Measurements from ENCODE around the gene KIRREL3. TPM values are rescaled to one million over a fixed set of nuclear protein-coding genes. Genes with fewer than 3 reads are reported as not detected.
"Not testable (repeated sequence)": the region's sequence is repeated elsewhere in the genome, so short reads cannot be mapped to it uniquely, and the experiment has no call there.

Gene KIRREL3
- total and polyA plus RNA-seq, 4 donors: 0.90 TPM; not detected in 3

DNA sequence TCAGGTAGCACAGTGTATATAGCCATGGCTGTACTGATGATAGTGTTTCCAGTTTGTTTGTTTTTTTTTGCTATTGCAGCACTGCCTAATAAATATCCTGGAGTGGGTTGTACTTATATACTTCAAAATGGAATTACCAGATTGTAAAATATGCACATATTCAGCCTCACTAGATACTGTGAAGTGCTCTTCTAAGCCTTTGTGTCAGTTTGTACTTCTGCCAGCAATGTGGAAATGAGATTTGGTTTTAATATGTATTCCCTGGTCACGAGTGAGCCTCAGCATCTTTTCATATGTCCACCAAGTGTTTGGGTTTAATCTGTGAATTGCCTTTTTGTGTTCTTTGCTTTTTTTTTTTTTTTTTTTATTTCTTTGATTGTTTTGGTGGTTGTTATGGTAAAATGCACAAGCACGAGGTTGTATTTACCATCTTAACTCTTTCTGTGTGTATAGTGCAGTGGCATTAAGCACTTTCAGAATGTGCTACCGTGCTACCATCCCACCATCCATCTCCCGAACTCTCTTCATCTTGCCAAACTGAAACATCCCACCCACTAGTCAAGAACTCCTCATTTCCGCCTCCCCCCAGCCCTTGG, 610.2 kb downstream of the KIRREL3 start:
- Histone ChIP-seq H3K9me3 (ENCODE audit: control insufficient read depth, low read length) (no peaks in the 10 kb centered on the region), H3K4me1 (ENCODE audit: control insufficient read depth in 1 of 2, insufficient read depth in 2 of 2, low read length in 2 of 2) (no peaks in the 10 kb centered on the region), H3K27me3 (ENCODE audit: control insufficient read depth in 1 of 2, insufficient read depth in 2 of 2, low read length in 1 of 2) (no peaks in the 10 kb centered on the region), H3K36me3 (ENCODE audit: control insufficient read depth in 1 of 2, insufficient read depth in 2 of 2, low read length in 1 of 2) (no peaks in the 10 kb centered on the region), H3K4me3 (ENCODE audit: low read length in 2 of 2) (no peak overlapping the region), H3K27ac (ENCODE audit: low read depth in 1 of 2, low read length in 2 of 2) (no peak overlapping the region)
- 73 to 77% methylated on average over 5 of the region's 5 CpGs for WGBS, 2 donors
- intact Hi-C loops (cut with DNase I): no loop called here
- DNase-seq (no peak), ATAC-seq (ENCODE audit: low FRiP score) (no peak)

DNA sequence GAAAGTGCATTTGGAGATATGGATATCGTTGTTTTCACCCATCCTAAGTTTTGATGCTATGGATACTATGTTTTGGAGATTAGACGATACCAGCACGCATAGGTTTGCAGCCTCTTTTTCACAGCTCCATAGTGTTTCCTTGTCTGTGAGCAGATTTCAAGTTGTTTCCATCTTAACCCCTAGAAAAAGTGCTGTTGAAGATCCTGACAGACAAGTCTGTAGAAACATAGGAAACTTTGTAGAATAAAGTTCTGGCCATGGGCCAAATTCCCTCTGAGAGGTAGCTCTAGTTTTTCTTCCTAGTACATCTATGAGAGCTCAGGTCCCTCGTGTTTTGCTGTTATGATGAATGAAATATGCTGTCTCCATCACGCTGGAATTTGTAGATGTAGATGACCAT, 612.7 kb downstream of the KIRREL3 start:
- no peaks in the 10 kb centered on the region for H3K9me3 ChIP-seq (ENCODE audit: control insufficient read depth, low read length)
- H3K27me3 ChIP-seq (ENCODE audit: control insufficient read depth in 1 of 2, insufficient read depth in 2 of 2, low read length in 1 of 2): no peaks in the 10 kb centered on the region
- no peaks in the 10 kb centered on the region for H3K36me3 ChIP-seq (ENCODE audit: control insufficient read depth in 1 of 2, insufficient read depth in 2 of 2, low read length in 1 of 2)
- 84 to 91% methylated on average over 5 of the region's 5 CpGs for WGBS, 2 donors
- H3K27ac ChIP-seq (ENCODE audit: low read depth in 1 of 2, low read length in 2 of 2): no peak overlapping the region
- no peak for ATAC-seq (ENCODE audit: low FRiP score)
- H3K4me1 ChIP-seq (ENCODE audit: control insufficient read depth in 1 of 2, insufficient read depth in 2 of 2, low read length in 2 of 2): no peaks in the 10 kb centered on the region
- intact Hi-C loops (cut with DNase I): no loop called here
- no peak overlapping the region for H3K4me3 ChIP-seq (ENCODE audit: low read length in 2 of 2)
- DNase-seq: no peak

DNA sequence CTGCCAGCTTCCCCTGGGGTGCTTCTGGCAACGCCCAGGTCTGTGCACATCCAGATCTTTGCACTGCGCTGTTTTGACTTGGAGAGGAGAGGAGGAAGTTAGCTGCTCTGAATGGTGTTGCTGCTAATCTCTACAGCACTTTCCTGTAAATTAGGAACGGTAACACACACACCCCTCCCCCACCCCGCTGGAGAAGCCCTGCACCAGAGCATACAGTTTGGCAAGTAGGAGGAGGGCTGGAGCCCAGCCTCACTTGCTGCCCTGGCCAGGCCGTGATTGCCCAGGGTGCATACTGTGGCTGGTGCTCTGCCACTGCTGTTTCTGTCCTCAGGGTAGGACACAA, 613.9 kb downstream of the KIRREL3 start:
- peak; percentile 53 to 68 for DNase-seq

DNA sequence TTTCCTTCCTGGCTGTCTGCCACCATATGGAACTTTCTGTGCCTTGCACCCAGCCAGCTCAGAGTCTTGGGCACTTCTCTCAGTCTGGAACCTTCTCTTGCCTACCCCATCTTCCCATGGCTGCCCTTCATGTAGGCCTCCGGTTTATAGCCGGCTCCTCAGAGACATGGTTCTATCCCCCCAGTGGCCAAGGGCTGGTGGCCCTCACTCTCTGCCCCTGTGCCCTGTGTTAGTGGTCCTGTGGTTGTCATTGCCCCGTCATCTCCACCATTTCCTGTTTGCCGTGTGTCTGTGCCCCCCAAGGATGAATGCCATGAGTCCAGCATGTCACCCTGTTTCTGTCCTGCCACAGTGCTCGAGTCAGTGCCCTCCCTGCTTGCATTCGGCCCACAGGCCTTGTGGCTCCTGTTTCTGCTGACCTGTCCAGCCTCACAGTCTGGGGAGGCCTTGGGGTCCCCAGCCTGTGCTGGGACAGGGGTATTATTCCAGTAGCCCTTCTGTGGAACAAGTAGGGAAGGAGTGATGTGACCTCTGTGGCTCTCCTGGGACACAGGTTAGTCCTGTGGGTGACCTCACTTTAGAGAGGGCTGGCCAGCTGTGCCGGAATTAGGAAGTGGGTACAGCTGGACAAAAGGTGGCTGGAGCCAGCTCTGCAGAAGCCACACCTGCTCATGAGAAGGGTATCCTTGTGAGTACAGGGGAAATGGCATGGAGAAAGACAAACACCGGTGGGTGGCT, 614.4 kb downstream of the KIRREL3 start:
- Histone ChIP-seq H3K4me3 (ENCODE audit: low read length in 2 of 2) (no peak overlapping the region), H3K27ac (ENCODE audit: low read depth in 1 of 2, low read length in 2 of 2) (no peak overlapping the region), H3K9me3 (ENCODE audit: control insufficient read depth, low read length) (no peaks in the 10 kb centered on the region), H3K4me1 (ENCODE audit: control insufficient read depth in 1 of 2, insufficient read depth in 2 of 2, low read length in 2 of 2) (no peaks in the 10 kb centered on the region), H3K27me3 (ENCODE audit: control insufficient read depth in 1 of 2, insufficient read depth in 2 of 2, low read length in 1 of 2) (no peaks in the 10 kb centered on the region), H3K36me3 (ENCODE audit: control insufficient read depth in 1 of 2, insufficient read depth in 2 of 2, low read length in 1 of 2) (no peaks in the 10 kb centered on the region)
- DNase-seq: peak; percentile 29 to 31
- intact Hi-C loops (cut with DNase I): no loop called here
- ATAC-seq (ENCODE audit: low FRiP score): no peak
- WGBS, 2 donors: 65 to 68% methylated on average over 7 to 8 of the region's 8 CpGs

More for the DNA sequence above, 613.9 kb downstream of the KIRREL3 start:
- H3K36me3 ChIP-seq (ENCODE audit: control insufficient read depth in 1 of 2, insufficient read depth in 2 of 2, low read length in 1 of 2); intact Hi-C loops (cut with DNase I); H3K9me3 ChIP-seq (ENCODE audit: control insufficient read depth, low read length); H3K27ac ChIP-seq (ENCODE audit: low read depth in 1 of 2, low read length in 2 of 2); H3K4me1 ChIP-seq (ENCODE audit: control insufficient read depth in 1 of 2, insufficient read depth in 2 of 2, low read length in 2 of 2); H3K4me3 ChIP-seq (ENCODE audit: low read length in 2 of 2); H3K27me3 ChIP-seq (ENCODE audit: control insufficient read depth in 1 of 2, insufficient read depth in 2 of 2, low read length in 1 of 2): not testable (repeated sequence)
- peak; percentile 32 for ATAC-seq (ENCODE audit: low FRiP score)
- WGBS, 2 donors: 12 to 15% methylated on average over 5 of the region's 5 CpGs

DNA sequence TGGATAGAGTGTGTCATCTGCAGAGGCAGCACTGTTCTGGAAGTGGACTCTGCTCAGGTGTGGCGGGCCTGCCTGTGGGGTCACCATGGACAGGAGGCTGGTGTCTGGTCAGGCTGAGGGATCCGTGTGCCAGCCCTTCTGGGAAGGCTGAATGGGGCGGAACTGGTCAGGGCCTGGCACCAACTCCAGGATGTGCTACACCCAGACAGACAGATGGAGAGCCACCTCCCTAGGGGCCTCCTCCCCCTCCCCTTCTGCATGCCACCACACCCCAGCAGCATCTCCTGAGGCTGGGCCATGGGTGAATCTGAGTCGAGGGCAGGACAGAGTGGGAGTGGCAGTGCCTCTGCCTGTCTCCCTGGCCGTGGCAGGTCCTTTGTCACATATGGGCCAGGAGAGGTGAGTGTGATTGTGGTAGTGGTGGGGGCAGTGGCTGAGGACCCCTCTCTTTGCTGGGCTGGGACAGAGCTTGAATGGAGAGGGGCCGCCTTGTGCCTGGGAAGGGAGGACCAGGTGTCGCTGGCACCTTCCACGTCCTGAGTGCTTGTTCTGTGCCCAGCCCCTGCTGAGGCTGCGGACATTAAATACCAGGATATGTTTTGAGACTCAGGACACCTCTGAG, 616.0 kb downstream of the KIRREL3 start:
- 91% methylated on average over 9 of the region's 9 CpGs for WGBS, 2 donors
- no peaks in the 10 kb centered on the region for H3K9me3 ChIP-seq (ENCODE audit: control insufficient read depth, low read length)
- no peaks in the 10 kb centered on the region for H3K36me3 ChIP-seq (ENCODE audit: control insufficient read depth in 1 of 2, insufficient read depth in 2 of 2, low read length in 1 of 2)
- no peak overlapping the region for H3K27ac ChIP-seq (ENCODE audit: low read depth in 1 of 2, low read length in 2 of 2)
- H3K27me3 ChIP-seq (ENCODE audit: control insufficient read depth in 1 of 2, insufficient read depth in 2 of 2, low read length in 1 of 2): no peaks in the 10 kb centered on the region
- DNase-seq (peak; percentile 34 to 37), ATAC-seq (ENCODE audit: low FRiP score) (no peak)
- no peaks in the 10 kb centered on the region for H3K4me1 ChIP-seq (ENCODE audit: control insufficient read depth in 1 of 2, insufficient read depth in 2 of 2, low read length in 2 of 2)
- H3K4me3 ChIP-seq (ENCODE audit: low read length in 2 of 2): no peak overlapping the region
- intact Hi-C loops (cut with DNase I): no loop called here

DNA sequence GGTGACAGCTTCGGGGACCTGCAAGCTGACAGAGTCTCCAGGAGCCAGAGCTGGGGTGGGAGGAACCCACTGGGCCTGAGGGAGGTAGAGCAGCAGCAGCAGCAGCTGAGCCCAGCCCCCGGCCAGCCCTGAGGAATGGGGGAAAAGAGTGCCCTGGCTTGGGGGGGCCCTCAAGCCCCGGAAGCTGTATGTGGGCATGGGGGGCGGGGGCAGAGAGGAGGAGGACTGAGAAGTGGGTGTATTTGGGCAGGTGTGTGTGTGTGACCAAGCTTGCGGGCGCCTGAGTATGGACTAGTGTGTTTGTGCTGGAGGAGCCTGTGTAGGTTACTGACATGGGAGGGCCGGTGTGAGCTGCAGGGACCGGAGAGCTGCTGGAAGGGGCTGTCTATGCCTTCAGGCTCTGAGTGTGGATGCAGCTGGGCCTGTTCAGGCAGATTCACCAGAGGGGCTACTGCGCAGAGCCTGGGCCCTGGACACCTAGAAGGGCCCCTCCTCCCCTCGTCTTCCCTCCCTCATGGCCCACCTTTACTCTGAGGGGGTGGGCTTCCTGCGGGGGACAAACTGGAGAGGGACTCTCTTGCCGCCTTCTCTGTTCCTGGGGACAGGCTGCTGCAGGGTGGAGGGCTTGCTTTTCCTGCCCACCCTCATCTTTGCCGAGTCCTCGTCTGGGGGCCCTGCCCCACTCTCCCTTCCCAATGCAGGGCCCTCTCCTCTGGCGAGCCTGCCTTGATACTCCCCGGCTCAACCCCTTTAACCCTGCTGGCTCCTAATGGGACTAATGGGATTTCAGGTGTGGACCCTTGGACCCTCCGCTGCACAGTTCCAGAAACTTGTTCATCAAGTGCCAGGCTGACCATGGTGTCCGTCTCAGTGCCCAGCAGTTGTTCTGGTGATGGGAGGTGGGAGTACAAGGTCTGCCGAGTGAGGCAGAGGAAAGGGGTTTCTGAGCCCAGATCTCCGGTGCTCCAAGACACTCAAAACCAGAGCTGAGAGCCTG, 616.9 kb downstream of the KIRREL3 start:
- intact Hi-C loops (cut with DNase I): no loop called here
- DNase-seq: peak; percentile 44 to 66
- H3K27me3 ChIP-seq (ENCODE audit: control insufficient read depth in 1 of 2, insufficient read depth in 2 of 2, low read length in 1 of 2): no peaks in the 10 kb centered on the region
- H3K4me3 ChIP-seq (ENCODE audit: low read length in 2 of 2): no peak overlapping the region
- no peaks in the 10 kb centered on the region for H3K36me3 ChIP-seq (ENCODE audit: control insufficient read depth in 1 of 2, insufficient read depth in 2 of 2, low read length in 1 of 2)
- H3K27ac ChIP-seq (ENCODE audit: low read depth in 1 of 2, low read length in 2 of 2): no peak overlapping the region
- 84 to 86% methylated on average over 20 of the region's 20 CpGs for WGBS, 2 donors
- H3K4me1 ChIP-seq (ENCODE audit: control insufficient read depth in 1 of 2, insufficient read depth in 2 of 2, low read length in 2 of 2): no peaks in the 10 kb centered on the region
- no peak for ATAC-seq (ENCODE audit: low FRiP score)
- H3K9me3 ChIP-seq (ENCODE audit: control insufficient read depth, low read length): no peaks in the 10 kb centered on the region

DNA sequence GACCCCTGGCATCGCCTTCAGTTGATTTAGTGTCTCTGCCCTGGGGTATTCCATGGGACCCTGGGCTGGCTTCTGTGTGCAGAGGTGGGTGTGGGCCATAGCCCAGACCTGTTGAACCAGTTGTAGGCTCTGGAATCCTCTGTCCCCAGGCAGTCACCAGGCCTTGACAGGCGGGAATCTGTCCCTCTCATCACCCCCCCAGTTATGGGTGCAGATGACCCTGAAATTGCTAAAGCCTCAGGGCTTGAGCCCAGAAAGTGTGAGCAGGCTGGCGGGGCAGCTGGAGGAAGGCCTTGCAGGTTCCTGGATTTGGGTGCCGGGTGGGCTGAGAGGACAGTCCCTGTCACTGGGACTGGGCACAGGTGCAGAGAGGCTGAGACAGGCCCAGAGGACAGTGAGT, 617.9 kb downstream of the KIRREL3 start:
- H3K4me3 ChIP-seq (ENCODE audit: low read length in 2 of 2); ATAC-seq (ENCODE audit: low FRiP score); intact Hi-C loops (cut with DNase I); H3K27ac ChIP-seq (ENCODE audit: low read depth in 1 of 2, low read length in 2 of 2); H3K27me3 ChIP-seq (ENCODE audit: control insufficient read depth in 1 of 2, insufficient read depth in 2 of 2, low read length in 1 of 2); H3K36me3 ChIP-seq (ENCODE audit: control insufficient read depth in 1 of 2, insufficient read depth in 2 of 2, low read length in 1 of 2); H3K9me3 ChIP-seq (ENCODE audit: control insufficient read depth, low read length); H3K4me1 ChIP-seq (ENCODE audit: control insufficient read depth in 1 of 2, insufficient read depth in 2 of 2, low read length in 2 of 2): not testable (repeated sequence)
- DNase-seq: peak; percentile 15 to 37
- 92 to 95% methylated on average over 3 to 4 of the region's 4 CpGs for WGBS, 2 donors

DNA sequence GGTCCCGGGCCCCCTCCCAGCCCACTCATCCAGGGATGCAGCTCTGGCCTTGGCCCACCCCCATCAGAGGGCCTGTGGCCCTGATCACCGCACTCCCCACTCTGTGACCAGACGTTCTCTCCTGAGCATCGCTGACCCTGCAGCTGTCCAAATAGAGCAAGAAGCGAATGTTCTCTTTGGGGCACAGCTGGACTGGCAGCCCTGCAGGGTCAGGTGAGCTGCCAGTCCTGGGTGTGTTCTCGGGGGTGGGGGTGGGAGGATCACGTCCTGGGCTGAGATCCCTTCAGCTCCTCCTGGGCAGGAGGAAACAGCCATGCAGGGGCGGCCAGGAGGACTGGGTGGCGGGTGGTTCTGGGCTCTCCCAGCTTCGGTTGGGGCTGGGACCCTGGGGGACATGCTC, 618.6 kb downstream of the KIRREL3 start:
- ATAC-seq (ENCODE audit: low FRiP score); H3K4me3 ChIP-seq (ENCODE audit: low read length in 2 of 2); H3K36me3 ChIP-seq (ENCODE audit: control insufficient read depth in 1 of 2, insufficient read depth in 2 of 2, low read length in 1 of 2); H3K27ac ChIP-seq (ENCODE audit: low read depth in 1 of 2, low read length in 2 of 2); H3K9me3 ChIP-seq (ENCODE audit: control insufficient read depth, low read length); H3K4me1 ChIP-seq (ENCODE audit: control insufficient read depth in 1 of 2, insufficient read depth in 2 of 2, low read length in 2 of 2); H3K27me3 ChIP-seq (ENCODE audit: control insufficient read depth in 1 of 2, insufficient read depth in 2 of 2, low read length in 1 of 2); intact Hi-C loops (cut with DNase I): not testable (repeated sequence)
- 73% methylated on average over 6 of the region's 10 CpGs for WGBS, 2 donors
- DNase-seq: peak in 1 of 2 donors; percentile 21
